ENCODE measurements around the gene TOP1.

TOP1 gene

DNA sequence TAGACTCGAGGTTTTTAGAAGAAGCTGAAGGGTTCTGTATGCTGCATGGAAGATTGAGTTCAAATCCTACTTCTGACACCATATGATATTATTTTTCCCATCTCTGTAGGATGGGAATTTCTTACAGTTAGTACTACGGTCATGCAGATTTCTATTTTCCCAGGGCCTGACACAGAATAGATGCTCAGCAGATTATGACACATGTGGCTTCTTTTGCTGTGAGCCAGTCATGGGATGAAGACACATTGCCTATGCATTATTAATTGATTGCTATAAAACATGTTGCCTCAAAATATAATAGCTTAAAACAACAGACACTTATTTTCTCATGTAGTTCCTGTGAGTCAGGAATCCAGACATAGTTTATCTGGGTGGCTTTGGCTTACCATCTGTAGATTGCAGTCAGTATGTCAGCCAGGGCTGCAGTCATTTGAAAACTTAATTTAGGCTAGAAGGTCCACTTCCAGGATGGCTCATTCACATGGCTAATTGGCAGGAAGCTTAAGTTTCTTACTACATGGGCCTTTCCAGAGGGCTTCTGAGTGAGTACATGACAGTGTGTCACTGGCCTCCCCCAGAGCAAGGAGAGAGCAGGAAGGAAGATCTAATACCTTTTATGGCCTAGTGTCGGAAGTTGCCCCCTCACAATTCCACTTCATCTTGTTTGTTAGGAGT lies 29.5 kb downstream of the TOP1 start:
- no peak for DNase-seq (ENCODE audit: low read depth in 2 of 3, low spot score in 2 of 3)

DNA sequence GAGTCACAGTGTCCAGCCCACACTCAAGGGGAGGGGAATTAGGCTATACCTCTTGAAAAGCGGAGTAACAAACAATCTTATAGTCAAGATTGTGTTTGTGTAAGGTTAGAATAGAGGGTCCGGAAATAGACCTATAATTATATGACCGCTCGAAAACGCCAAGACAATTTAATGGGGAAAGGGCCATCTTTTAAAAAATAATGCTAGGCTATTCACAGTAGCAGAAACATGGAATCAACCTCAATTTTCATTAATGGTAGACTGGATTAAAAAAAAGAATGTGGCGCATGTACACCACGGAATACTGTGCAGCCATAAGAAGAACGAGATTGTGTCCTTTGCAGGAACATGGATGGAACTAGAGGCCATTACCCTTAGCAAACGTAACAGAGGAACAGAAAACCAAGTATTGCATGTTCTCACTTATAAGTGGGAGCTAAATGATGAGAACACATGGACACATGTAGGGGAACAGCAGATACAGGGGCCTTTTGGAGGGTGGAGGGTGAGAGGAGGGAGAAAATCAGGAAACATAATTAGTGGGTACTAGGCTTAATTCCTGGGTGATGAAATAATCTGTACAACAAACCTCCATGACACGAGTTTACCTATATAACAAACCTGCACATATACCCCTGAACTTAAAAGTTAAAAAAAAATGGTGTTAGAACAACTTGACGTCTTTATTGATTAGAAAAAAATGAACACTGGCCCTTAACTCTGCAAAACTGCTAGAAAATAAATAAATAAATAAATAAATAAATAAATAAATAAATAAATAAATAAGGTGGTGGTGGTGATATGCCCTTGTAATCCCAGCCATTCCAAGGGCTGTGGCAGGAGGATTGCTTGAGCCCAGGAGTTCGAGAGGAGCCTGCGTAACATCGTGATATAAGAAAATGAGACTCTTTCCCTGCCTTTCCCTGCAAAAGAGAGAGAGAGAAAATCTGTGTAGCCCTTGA lies 30.3 kb downstream of the TOP1 start:
- DNase-seq (ENCODE audit: low read depth in 2 of 3, low spot score in 2 of 3): no peak

DNA sequence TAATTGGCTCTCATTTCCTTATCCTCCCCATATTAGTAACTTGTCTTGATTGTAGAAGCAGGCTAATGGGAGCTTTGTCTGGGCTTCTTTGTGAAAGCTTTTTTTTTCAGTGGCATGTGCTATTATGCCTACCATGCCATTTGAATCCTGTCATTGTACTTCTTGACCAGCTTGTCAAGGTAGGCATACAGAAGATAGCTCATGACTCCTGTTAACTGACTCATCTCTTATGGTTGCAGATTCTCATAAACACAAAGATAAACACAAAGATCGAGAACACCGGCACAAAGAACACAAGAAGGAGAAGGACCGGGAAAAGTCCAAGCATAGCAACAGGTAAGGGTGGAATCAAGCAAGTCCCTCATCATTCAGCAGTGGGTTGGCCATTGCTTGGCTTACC lies 32.5 kb downstream of the TOP1 start:
- DNase-seq (ENCODE audit: low read depth in 2 of 3, low spot score in 2 of 3): no peak

DNA sequence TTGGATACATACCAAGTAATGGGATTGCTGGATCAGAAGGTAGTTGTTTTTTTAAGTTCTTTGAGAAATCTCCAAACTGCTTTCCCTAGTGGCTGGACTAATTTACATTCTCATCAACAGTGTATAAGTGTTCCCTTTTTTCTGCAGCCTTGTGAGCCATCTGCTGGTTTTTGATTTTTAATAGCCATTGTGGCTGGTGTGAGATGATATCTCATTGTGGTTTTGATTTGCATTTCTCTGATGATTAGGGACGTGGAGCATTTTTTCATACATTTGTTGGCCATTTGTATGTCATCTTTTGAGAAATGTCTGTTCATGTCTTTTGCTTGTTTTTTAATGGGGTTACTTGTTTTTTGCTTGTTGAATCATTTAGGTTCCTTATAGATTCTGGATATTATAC lies 34.8 kb downstream of the TOP1 start:
- DNase-seq (ENCODE audit: low read depth in 2 of 3, low spot score in 2 of 3): no peak

DNA sequence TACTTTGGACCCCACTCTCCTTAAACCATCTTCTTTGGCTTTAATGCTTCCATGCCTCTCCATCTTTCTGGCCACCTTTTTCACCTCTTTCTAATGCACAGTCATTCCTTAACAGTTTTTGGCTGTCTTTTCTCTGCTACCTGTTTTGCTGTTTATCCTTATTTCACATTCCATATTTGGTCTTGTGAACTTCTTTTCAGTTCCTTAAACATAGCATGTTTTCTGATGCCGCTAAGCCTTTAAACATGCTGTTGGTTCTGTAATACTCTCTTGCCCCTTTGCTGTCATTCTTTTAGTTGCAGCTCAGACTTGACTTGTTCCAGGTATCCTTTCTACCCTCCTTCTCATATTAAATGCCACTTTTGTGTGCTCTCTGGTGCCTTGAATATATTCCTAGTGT lies 35.8 kb downstream of the TOP1 start:
- no peak for DNase-seq (ENCODE audit: low read depth in 2 of 3, low spot score in 2 of 3)

DNA sequence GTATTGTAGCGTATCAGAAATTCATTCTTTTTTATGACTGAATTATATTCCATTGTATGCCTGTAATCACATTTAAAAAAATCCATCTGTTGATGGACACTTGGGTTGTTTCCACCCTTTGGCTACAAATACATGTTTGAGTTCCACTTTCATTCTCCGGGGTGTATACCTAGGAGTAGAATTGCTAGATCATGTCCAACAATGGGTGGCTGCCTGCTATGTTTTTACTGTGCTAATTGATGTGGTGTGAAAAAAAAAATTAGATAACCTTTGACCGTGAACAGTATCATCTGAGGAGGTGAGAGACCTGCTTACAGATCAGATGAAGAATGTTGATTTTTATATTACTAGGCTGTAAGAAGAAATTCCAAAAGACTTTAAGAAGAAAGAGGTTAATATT lies 37.1 kb downstream of the TOP1 start:
- no peak for DNase-seq (ENCODE audit: low read depth in 2 of 3, low spot score in 2 of 3)

DNA sequence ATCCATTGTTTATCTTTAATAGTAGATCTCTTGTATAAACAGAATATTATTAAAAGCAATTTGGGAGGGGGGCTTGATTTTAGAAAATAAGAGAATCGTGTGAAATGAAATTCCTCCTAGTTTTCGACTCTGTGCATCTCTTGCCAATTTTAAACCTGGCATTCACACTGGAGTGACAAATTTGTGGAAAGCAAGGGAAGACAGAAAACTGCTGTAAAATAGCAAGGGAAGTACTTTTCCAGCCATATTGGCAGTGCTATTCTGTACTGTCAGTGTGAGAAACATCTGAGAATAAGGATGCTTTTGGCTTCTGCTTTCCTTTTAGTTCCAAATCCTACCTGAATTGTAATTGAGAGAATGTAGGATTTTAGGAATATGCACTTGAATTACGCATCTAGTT lies 40.2 kb downstream of the TOP1 start:
- DNase-seq (ENCODE audit: low read depth in 2 of 3, low spot score in 2 of 3): no peak

DNA sequence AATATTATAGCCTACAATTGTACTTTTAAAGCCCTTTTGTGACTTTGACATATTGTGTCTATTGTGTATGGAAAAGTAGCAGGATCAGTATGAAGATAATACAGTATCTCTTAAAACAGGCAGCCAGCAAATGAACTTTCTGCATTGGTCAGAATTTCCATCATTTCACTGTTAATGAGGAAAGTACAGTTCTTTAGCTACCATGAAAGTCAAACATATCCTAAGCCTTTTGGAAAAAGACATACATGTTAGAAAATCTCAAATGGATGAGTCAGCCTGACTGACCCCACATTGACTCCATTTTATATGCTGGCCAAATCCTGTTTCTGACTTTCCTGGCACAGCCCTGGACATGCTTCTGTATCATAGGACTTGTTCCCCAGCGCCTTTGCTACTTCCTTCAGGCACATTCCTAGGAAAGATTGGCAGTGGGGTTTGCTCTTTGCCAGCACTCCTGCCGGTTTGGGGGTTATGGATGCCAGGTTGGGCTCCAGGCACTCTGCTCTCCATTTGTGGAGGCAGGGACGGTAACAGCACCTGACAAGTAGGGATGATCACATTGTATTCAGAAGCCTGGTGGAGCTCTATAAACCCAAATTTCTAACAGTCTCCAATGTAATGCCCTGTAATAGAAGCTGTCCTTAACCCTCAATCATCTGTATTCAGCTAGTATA lies 43.7 kb downstream of the TOP1 start:
- DNase-seq (ENCODE audit: low read depth in 2 of 3, low spot score in 2 of 3): no peak

DNA sequence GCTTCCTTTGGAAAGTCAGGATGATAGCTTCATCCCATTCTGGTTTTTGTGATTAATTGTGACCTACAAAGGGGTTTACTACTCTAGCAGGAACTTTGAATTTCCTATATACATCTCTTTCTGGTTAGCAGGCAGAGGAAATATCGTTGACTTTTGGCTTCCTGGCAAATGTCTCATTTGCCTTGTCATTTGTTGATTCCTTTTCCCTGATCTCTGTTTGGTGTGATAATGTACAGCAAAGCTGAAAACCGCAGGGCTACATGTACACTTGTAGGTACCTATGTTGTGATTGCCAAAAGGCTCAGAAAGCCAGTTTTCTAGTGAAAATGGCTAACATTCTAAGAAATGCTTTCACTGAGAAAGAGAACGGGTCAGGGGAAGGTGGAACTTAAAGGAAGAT lies 44.3 kb downstream of the TOP1 start:
- no peak for DNase-seq (ENCODE audit: low read depth in 2 of 3, low spot score in 2 of 3)

DNA sequence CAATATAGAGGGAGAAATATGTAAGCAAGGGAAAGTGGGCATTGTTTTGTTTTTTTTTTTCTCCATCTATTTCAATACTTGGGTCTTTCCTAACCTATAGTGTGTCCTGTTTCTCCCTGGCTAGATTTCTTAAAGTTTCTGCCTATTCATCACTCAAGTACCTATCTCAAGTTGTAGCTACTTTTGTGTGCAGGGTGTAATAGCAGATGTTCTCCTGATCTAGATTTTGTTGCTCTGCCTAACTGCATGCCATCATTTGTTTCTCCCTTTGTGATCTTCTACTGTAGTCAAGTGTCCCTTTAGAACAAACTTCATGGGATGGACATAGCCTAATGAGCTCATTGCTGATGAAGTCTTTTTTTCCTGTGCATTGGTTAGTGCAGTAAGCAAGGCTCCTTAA lies 45.8 kb downstream of the TOP1 start:
- no peak for DNase-seq (ENCODE audit: low read depth in 2 of 3, low spot score in 2 of 3)

DNA sequence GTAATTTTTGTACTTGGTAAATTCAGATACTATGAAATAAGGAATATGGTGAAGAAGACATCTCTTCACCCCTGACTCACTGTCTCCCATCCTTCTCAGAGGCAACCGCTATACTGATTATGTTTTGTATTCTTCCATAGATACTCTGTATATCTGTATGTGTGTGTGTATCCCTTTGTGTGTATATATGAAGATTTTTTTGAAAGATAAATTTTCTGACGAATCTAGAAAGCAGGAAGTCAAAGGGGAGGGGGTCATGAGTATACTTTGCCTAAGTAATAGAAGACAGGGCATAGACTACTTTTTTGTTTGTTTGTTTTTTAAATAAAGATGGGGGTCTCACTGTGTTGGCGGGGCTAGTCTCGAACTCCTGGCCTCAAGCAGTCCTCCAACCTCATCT lies 48.2 kb downstream of the TOP1 start:
- no peak for DNase-seq (ENCODE audit: low read depth in 2 of 3, low spot score in 2 of 3)

DNA sequence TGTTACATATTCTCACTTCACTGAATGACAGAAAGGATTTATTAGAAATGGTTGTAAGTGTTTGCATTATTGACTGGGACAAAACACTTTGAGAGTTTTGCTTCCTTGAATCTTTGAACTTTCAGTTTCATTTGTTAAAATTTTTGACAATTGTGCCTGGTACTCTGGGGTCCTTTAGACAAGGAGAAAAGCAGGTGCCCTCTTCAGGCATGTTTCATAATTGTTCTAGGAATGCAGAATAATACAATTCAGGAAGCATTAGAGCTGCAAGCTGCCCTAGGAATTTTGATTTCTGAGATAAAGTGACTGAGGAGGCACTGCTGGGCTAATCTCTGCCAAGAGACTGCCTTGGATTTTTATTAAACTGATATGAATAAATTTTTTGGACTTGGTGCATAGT lies 49.7 kb downstream of the TOP1 start:
- DNase-seq (ENCODE audit: low read depth in 2 of 3, low spot score in 2 of 3): no peak

DNA sequence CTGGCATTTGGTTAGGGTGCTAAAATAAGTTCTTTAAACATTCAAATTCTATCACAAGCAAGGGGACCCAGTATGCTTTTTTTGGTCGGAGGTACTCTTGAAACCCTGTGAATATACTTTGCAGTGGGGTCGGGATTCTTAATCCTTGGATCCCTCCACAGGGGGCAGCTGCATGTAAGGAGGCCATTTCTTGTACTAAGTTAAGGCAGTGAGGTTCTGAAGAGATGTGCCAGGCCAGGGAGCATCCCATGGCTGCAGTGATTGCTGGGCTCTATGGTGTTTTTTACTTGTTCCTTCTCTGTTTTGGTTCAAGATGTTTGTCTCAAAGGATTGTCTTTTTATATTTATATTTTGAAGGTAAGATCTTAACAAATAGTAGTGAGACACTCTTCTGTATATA lies 50.4 kb downstream of the TOP1 start:
- no peak for DNase-seq (ENCODE audit: low read depth in 2 of 3, low spot score in 2 of 3)

DNA sequence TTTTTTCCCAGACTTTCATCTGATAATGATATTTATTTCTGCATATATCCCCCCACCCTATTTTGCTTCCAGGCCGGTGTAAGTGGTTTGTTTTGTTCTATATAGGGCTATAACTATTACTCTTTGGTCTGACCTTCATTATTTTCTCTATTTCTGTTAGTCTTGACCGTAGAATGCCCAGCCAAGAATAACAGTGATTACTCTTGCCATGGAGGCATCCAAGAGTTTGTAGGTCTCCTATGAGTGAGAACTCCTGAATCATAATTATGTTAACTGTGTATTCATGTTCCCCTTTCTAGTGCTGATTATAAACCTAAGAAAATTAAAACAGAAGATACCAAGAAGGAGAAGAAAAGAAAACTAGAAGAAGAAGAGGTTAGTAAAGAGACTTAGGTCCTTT lies 52.2 kb downstream of the TOP1 start:
- DNase-seq (ENCODE audit: low read depth in 2 of 3, low spot score in 2 of 3): no peak

DNA sequence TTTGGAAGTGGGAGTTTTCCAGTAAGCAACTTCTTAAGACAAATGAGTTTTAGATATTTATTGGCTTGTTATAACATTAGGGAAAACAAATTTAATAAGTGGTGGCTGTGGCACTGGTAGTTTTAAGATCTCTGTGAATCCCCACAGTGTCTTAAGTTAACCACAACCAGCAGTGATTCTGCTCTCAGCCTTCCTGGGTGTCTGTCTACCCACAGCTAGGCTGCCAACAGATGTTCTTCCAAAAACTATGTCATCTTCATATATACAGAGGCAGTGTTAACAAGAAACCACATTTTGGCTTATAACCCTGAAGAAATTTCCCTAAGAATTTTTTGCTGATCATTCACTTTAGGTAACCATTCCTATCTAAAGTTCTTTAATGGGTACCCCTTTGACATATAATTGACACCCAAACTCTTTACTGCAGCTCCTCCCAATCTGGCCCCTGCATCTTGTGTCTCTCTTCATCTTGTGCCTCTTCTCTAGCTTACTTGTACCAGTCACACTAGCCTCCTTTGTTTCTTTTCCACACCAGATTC lies 52.7 kb downstream of the TOP1 start:
- no peak for DNase-seq (ENCODE audit: low read depth in 2 of 3, low spot score in 2 of 3)

DNA sequence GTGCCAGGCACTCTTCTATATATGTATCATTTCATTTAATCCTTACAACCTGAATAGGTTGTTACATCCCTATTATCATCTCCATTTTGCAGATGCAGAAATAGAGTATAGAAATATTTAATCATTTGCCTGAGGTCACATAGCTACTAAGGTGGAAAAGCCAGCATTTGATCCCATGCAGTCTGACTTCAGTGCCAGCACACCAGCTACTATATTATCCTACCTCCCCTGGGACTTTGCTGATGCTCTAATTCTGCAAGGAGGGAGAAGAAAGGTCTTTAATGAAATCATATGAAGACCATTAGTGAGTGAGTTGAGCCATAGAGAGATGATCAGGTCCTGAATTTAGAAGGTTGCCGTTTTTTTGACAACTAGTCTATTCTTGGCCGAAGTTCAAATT lies 53.7 kb downstream of the TOP1 start:
- DNase-seq (ENCODE audit: low read depth in 2 of 3, low spot score in 2 of 3): no peak

DNA sequence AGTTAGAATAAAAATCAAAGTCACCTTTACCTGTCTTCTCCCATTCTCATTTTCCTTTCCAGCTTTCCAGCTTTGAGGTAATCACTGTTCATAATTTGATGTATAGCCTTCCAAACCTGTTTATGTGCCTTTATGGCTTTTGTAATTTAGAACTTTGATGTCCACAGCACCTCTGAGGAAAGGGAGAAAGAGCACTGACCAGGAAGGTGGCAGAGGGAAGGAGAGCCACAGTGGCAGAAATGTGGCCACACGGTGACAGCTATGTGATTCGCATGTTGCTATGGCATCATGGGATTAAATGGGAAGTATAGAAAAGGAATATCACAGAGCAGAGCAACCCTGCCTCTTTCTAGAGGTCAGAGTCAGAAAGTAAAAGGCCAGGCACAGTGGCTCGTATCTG lies 57.0 kb downstream of the TOP1 start:
- DNase-seq (ENCODE audit: low read depth in 2 of 3, low spot score in 2 of 3): no peak

DNA sequence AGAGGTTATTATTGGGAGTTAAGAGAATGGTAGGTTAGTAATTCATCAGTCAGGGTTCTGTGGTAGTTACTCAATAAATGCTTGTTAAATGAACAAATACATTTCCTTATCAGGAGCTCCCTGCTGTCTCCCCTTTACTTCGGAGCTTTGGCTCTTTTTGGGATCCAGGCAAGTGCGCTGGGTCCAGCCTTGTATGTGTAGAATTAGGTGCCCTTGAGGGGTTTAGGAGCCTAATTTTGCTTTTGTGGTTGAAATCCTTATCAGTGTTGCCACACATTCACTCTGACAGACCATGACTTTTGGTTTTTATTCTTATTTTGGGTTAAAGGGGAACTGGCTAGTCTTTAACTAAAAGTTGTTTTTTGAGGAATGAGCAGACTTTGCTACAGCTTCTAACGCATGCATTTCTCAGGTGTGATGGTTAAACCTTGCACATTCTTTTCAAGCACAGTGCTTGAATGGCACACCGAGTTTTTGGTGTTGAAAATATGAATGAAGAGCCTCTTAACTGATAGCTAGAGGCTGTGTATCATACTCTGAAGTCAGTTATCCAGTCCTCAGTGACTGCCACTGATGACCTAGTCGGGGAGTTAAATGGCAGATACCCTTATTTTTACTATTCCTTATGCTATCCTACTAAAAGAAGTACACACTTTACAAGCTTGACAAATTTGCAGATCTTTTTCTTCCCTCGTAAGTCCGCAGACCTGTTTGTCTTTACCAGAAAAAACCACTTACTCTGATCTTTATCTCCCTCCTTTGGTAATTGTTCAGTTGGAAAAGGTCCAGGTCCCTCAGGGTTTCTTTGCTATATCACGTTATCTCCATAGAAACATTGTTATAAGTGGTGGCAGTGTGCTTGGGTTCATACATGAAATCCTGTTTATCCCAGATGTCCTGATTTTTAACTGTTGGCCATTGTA lies 58.0 kb downstream of the TOP1 start:
- no peak for DNase-seq (ENCODE audit: low read depth in 2 of 3, low spot score in 2 of 3)

DNA sequence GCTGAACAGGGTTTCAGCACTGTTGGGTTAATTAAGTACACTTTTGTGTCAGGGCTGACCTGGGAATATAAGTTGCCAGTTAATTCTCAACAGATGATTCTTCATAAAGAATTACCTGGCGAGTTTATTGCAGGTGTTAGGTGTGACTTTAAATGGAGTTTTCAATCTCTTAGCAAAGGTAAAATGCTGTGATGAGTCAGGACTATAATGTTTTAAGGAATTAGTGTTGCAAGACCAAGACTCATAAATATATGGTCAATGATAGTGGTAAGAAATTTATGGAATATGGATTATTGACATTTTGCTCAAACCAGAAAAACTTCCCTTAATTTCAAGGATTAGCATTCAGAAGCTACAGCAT lies 58.7 kb downstream of the TOP1 start:
- DNase-seq (ENCODE audit: low read depth in 2 of 3, low spot score in 2 of 3): no peak

DNA sequence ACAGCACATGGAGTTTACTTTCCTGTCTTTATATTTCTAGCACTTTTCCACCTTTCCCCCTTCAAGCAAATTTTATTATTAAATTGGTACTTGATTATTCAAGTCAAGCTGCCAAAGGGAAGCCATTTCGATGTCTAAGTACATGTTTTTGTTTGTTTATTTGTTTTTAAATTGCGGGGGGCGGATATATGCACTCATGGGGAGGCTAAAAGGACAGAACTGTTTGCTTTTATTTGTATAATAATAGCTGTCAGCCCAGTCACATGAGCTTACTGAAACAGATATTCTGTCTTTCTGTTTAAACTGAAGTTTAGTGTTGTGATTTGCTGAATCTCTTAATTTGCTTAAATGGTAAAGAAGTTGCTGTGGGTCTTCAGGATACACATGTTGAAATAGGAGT lies 59.2 kb downstream of the TOP1 start:
- no peak for DNase-seq (ENCODE audit: low read depth in 2 of 3, low spot score in 2 of 3)

DNA sequence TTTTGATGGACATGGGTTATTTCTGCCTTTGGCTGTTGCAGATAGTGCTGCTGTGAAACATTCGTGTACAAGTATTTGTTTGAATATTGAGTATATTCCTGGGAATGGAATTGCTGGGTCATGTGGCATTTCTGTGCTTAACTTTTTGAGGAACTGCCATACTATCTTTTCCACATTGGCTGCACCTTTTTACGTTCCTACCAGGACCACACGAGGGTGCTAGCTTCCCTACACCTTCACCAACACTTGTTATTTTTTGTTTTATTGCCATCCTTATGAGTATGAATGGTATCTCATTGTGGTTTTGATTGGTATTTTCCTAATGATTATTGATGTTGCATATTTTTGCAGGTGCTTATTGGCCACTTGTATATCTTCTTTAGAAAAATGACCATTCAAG lies 60.9 kb downstream of the TOP1 start:
- no peak for DNase-seq (ENCODE audit: low read depth in 2 of 3, low spot score in 2 of 3)
